Pancreas (tissue), 10 donors: ENCODE data around the gene CPS1. TPM values are rescaled to one million over a fixed set of nuclear protein-coding genes. Genes with fewer than 3 reads are reported as not detected.

ENCODE experiments used
- ATAC-seq, 4 donors: fragments of 200-7000 bp; cut with Tn5 transposase; one replicate each; pipeline versions ENCODE4 v1.8.0 to v1.9.1; 2020; ENCODE audit warnings: mild to moderate bottlenecking in 4 of 4, moderate library complexity in 4 of 4
- DNase-seq, 6 donors: peaks; one replicate each; pipeline ENCODE4 v3.0.0-alpha.2; 2020
- FAIRE-seq: peaks from 2 replicates; lab custom pipeline; 2012; peaks lifted over from hg19 to GRCh38; lab: Jason Lieb, UNC
- H3K27ac ChIP-seq, 4 donors: fragments of 200-600 bp; sonication (generic); 1 replicate in 3 of 4; 2 replicates in 1 of 4; pipeline versions ENCODE4 v1.5.0 to v1.8.0; 2020
- H3K27me3 ChIP-seq, 4 donors: fragments of 200-600 bp; one replicate each; pipeline ENCODE4 v1.8.0; 2021
- H3K36me3 ChIP-seq, 3 donors: fragments of 200-600 bp; sonication (generic) in 1 of 3; one replicate each; pipeline versions ENCODE4 v1.5.0 to v1.8.0; 2020 to 2021
- H3K4me1 ChIP-seq, 3 donors: fragments of 200-600 bp; one replicate each; pipeline ENCODE4 v1.8.0; 2021
- H3K4me3 ChIP-seq, 4 donors: fragments of 200-600 bp; sonication (generic) in 2 of 4; one replicate each; pipeline versions ENCODE4 v1.5.0 to v1.8.0; 2020 to 2021
- H3K9me3 ChIP-seq, 4 donors: fragments of 200-600 bp; one replicate each; pipeline ENCODE4 v1.8.0; 2021
- WGBS, 2 donors: extraction: QIAGEN DNeasy Blood & Tissue Kit; methylation state at CpG; one replicate each; pipeline ENCODE4 v1.1.7; 2013; 5-methylcytosine and 5-hydroxymethylcytosine counted together
- intact Hi-C, 3 donors: fragments of 100-400 bp; cut with DNase I; formaldehyde crosslinking; loops; one replicate each; pipeline versions ENCODE4 v1.11.1 to v1.14.2; 2022
- polyA plus RNA-seq, 2 donors: library from polyadenylated mRNA; stranded (reverse); fragments of 200-250 nt; gene quantifications; one replicate each; pipeline ENCODE4 v1.2.3, GENCODE V29; 2013
- total RNA-seq, 6 donors: library from RNA; stranded (reverse); fragmentation: NEBNext Ultra II Directional in 4 of 6; extraction: Animal tissue kit (Norgen Biotek cat#: 25700) in 4 of 6; gene quantifications; one replicate each; pipeline versions ENCODE4 v1.2.1 to v1.2.4, GENCODE V29; 2021 to 2023
- TF ChIP-seq, protein P1 (sequence below), 4 donors: fragments of 200-600 bp; sonication (generic) in 3 of 4; IDR thresholded peaks; one replicate each; pipeline versions ENCODE4 v1.5.0 to v1.8.0; 2021; ENCODE audit warnings: antibody characterized with exemption in 4 of 4
- donor health status: healthy with polysubstance abuse.
- donor health status: DM: no; HTN: no; CAD: no; lungs with moderate emphysema.
- donor health status: DM: no; HTN: no; CAD: no.
- donor health status: control.
- donor health status: control.
- donor health status: Bipolar disorder and iron deficiency.
- donor health status: DM: yes; HTN: yes; CAD: no.
- donor health status: DM: no; HTN: no; CAD: no.
- donor health status: DM: no; HTN: no; CAD: no.
- donor health status: DM: yes; HTN: yes; CAD: no.

The CPS1 gene
- total and polyA plus RNA-seq, 8 donors: 0.23 to 2.0 (median 1.1) TPM

DNA sequence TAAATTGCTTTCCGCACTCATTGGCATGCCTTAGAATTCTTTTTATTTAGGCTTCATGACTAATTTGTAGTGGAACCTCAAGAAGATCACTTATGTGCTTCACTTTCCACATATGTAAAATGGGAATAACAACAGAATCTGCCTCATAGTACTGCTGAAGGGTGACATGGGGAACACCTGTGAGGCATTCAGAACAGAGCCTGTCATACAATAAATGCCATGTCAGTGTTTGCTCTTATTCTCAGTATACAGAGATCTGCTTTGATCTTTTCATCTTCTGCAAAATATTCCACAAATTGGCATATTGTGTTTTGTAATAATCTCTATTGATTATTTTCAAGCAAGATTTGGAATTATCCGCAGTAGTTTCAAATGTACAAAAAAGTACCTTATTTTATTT lies 17.4 kb upstream of the CPS1 start:
- intact Hi-C loops: no loop called here
- H3K36me3 ChIP-seq: no peaks in the 10 kb centered on the region
- ATAC-seq: peak in 3 of 4 donors; percentile 33 to 55 (median 46)
- WGBS, 2 donors: 71 to 72% methylated on average over 2 of the region's 2 CpGs
- no peak for FAIRE-seq
- TF ChIP-seq, protein P1, sequence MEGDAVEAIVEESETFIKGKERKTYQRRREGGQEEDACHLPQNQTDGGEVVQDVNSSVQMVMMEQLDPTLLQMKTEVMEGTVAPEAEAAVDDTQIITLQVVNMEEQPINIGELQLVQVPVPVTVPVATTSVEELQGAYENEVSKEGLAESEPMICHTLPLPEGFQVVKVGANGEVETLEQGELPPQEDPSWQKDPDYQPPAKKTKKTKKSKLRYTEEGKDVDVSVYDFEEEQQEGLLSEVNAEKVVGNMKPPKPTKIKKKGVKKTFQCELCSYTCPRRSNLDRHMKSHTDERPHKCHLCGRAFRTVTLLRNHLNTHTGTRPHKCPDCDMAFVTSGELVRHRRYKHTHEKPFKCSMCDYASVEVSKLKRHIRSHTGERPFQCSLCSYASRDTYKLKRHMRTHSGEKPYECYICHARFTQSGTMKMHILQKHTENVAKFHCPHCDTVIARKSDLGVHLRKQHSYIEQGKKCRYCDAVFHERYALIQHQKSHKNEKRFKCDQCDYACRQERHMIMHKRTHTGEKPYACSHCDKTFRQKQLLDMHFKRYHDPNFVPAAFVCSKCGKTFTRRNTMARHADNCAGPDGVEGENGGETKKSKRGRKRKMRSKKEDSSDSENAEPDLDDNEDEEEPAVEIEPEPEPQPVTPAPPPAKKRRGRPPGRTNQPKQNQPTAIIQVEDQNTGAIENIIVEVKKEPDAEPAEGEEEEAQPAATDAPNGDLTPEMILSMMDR (IDR thresholded peaks at IDR 0.05): no peak
- no peak overlapping the region for H3K27ac ChIP-seq
- H3K9me3 ChIP-seq: no peaks in the 10 kb centered on the region
- H3K4me3 ChIP-seq: no peak overlapping the region
- no peak for DNase-seq
- H3K27me3 ChIP-seq: no peaks in the 10 kb centered on the region
- peaks cover 2 to 27% (median 26%) of the 10 kb centered on the region in 3 donors for H3K4me1 ChIP-seq

DNA sequence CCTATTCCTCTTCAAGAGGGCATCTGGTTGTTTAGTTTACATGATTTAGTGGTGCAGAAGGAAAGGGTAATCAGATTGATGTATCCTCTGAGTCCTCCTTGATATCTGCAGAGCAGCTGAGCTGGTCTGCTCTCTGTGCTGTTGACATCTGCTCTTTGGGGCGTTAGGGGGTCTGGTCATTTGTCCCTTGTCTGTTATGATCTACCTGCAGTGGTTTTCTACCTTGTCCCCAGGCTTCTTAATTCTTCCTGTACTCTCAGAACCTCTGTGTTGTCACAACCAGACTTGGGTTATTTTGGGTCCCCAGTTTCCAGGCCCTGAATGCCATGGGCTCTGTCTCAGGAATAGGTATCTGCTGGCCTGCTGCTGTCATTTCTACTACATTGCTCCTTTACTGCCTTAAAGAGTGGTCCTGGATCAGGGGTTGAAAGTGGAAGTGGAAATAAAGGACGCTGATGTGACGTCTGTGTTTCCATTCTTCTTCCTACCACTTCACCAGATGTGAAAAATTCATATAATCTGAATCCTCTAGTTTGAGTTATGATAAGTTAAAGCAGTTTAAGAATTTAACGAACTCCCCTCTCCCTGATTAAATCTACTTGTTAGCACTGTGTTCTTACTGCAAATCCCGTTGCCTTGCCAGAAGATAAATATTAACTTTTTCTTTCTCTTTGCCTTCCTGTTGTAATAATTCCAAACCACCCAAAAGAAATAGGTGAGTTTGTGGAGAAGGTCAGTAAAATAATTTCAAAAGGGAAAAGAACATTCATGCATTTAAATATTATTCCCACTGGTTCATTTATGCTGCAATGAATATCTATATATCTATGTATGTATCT lies 16.6 kb upstream of the CPS1 start:
- H3K4me3 ChIP-seq: no peak overlapping the region
- no peaks in the 10 kb centered on the region for H3K36me3 ChIP-seq
- intact Hi-C loops: no loop called here
- DNase-seq (no peak), ATAC-seq (peak; percentile 41 to 70 (median 62)), FAIRE-seq (no peak)
- 17 to 20% methylated on average over 5 of the region's 5 CpGs for WGBS, 2 donors
- no peaks in the 10 kb centered on the region for H3K27me3 ChIP-seq
- no peaks in the 10 kb centered on the region for H3K9me3 ChIP-seq
- peak overlapping the region in 3 of 4 donors; percentile 16 to 62 (median 19) for H3K27ac ChIP-seq
- TF ChIP-seq, protein P1 (IDR thresholded peaks at IDR 0.05): no peak
- peaks cover 2 to 27% (median 26%) of the 10 kb centered on the region in 3 donors for H3K4me1 ChIP-seq

DNA sequence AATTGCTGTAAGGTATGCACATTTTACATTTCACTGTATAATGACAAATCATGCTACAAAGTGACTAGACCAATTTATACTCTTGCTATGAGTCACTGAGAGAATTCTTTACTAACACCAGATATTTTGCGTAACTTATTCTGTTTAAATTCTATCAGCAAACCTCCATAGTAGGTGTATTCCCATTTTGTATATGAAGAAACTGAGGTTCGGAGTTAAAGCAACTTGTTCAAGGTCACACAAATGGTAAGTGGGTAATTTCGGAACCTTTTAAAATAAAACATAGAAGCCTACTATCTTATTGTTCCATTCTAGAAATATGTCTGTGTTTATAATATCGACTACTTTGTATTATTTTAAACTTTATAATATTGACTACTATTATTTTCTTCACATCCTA lies 15.9 kb upstream of the CPS1 start:
- intact Hi-C loops: no loop called here
- ATAC-seq (no peak), FAIRE-seq (no peak), DNase-seq (no peak)
- Histone ChIP-seq H3K27me3 (no peaks in the 10 kb centered on the region), H3K27ac (peak overlapping the region in 2 of 4 donors; percentile 19 to 62), H3K4me1 (peaks cover 2 to 27% (median 26%) of the 10 kb centered on the region in 3 donors), H3K36me3 (no peaks in the 10 kb centered on the region), H3K9me3 (no peaks in the 10 kb centered on the region), H3K4me3 (no peak overlapping the region)
- WGBS, 2 donors: 91 to 96% methylated on average over 4 of the region's 4 CpGs
- TF ChIP-seq, protein P1 (IDR thresholded peaks at IDR 0.05): no peak

DNA sequence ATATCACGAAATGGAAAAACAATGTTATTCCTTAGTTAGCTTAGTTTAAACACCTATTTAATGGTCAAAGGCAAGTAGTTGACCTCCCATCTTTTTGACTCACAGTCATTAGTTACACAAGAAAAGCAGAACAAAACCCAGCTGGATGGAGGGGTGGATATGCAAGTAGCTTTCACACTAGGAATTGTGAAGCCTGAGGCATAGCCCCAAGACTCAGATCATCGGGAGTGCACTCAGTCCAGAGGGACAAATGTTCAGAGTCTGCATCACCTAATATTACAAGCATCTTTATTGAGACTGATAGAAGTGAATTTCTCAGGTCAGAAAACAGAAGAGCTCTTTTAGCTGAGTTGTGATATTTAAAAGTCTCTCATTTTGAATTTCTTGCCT lies 15.5 kb upstream of the CPS1 start:
- Histone ChIP-seq H3K36me3 (no peaks in the 10 kb centered on the region), H3K4me3 (no peak overlapping the region), H3K4me1 (peaks cover 2 to 27% (median 26%) of the 10 kb centered on the region in 3 donors), H3K9me3 (no peaks in the 10 kb centered on the region), H3K27ac (peak overlapping the region in 1 of 4 donors; percentile 3), H3K27me3 (no peaks in the 10 kb centered on the region)
- 61 to 64% methylated on average over 2 of the region's 2 CpGs for WGBS, 2 donors
- TF ChIP-seq, protein P1 (IDR thresholded peaks at IDR 0.05): no peak
- DNase-seq: no peak
- peak in 2 of 4 donors; percentile 11 to 18 for ATAC-seq
- no peak for FAIRE-seq
- intact Hi-C loops: no loop called here
